NCI-H748 (cell line): ENCODE measurements around the gene COBL.

Source experiments
- DNase-seq: peaks from one replicate; lab custom pipeline; 2025; ENCODE audit not compliant: unreplicated experiment; lab: John Stamatoyannopoulos, UW

Gene COBL

DNA sequence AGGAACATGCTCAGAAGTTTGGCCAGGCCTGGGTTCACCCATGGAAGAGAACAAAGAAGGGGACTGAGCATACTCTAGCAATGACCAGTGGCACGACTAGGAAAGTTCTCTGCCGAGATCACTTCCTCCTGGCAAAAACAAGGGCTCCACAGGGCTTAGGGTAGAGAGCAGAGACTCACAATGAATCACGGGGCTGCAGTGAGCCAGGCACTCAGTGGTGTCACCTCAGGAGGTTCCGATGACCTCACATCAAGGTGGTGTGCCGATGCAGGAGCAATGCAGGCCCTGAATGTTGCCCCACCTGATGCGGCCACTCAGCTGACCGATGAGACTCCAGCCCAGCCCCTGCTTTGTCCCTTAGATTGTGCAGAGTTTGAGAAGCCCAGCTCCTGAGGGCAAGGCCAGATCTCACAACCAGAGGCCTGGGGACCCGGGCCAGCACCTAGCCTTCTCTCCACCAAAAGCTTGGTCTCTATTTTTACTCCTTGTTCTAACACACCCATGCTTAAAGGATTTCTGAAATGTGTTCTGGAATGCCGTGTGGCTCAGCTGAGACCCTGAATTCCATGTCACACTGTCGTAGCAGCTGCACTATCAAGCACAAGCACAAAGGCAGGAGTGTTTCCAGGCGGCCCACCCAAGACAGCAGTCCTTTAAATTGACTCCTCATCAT, 60.9 kb downstream of the COBL start:
- DNase-seq, result no peak

- no peak for DNase-seq
Observed at GRCh38 chr7:51255036-51255435, 61.6 kb downstream of the COBL start.

- peak; percentile 10 for DNase-seq
Observed at GRCh38 chr7:51253157-51253556, 63.5 kb downstream of the COBL start.

- DNase-seq, result no peak
Observed at GRCh38 chr7:51251290-51251689, 65.3 kb downstream of the COBL start.

- DNase-seq, result no peak
Observed at GRCh38 chr7:51250512-51250911, 66.1 kb downstream of the COBL start.

DNA sequence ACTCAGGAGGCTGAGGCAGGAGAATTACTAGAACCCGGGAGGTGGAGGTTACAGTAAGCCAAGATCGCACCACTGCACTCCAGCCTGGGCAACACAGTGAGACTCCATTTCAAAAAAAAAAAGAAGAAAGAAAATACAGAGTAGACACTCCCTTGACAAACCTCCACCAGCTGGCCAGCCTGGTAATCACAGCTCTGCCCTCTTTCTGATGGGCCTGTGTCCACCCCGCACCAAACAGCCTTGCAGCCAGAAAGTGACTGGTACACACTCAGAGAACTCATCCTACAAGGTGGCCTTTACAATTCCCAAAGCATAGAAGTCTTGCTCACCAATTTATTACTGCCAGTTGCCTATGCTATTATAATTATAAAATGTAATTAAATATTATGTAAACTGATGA, 66.6 kb downstream of the COBL start:
- DNase-seq, result no peak

- DNase-seq, result no peak
Observed at GRCh38 chr7:51249187-51249945, 67.2 kb downstream of the COBL start.

DNA sequence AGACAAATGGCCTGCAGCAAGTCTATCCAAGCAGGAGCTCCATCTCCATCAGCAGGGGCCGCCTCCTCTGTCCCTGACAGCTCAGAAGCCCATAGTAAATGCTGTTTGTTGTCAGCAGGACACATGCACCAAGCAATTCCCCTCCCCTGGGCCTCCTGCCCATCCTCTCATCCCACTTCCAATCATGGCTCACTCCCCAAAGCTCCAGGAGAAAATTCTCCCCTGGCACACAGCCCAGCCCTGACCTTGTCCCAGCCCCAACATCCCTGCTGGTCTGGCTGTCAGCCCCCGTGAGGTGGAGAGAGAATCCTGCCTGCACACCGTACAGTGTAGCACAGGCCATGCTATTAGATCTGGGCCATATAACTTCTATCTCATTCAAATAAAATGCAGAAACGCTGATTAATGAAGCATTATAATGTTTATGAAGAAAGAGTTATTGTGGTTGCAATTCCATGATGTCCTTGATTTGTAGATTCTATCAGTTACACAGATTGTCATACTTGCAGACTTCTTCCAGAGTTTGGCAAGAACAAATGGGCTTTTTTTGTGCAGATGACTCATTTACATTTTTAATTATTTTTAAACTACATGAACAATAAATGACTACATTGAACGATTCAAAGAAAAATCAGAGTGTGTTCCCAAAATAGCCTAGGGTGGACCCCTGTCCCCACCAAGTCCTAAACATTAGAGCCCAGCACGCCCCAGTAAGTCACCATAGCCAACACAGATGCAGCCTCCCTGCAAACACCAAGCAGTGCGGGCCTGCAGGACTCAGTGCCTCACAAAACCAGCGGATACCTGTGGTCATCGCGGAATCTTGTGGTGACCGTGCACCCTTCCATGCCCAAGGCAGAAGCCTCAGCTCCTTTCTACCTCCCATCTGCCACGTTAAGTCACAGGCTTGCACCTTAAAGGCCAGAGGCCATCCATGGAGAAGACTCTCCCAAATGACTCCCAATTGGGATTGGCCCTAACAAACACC, 70.1 kb downstream of the COBL start:
- DNase-seq, result no peak

DNA sequence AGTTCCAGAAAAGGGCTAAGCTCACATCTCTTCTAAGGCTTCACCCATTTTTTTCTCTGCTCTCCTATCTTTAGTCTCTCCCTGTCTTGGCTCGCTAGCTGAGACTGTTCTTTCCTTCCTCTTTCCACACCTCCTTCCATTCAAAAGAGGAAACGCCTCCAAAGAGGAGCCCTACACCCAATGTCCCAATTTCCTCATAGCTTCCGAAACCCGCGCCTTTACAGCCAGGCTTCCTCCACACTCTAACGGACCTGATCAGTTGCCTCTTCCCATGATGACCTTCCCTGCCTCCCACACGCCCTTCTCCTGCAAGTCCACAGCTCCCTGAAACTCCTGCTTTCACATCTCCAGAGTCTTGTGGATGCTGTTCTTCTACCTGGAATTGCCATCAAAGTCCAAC, 71.7 kb downstream of the COBL start:
- DNase-seq, result no peak

- DNase-seq, result no peak
Observed at GRCh38 chr7:51244053-51244452, 72.6 kb downstream of the COBL start.

GRCh38 chr7:51243631-51244030, 73.0 kb downstream of the COBL start:
- DNase-seq, result no peak

GRCh38 chr7:51242881-51243518, 73.6 kb downstream of the COBL start:
- no peak for DNase-seq

GRCh38 chr7:51242007-51242691, 74.5 kb downstream of the COBL start:
- no peak for DNase-seq

DNA sequence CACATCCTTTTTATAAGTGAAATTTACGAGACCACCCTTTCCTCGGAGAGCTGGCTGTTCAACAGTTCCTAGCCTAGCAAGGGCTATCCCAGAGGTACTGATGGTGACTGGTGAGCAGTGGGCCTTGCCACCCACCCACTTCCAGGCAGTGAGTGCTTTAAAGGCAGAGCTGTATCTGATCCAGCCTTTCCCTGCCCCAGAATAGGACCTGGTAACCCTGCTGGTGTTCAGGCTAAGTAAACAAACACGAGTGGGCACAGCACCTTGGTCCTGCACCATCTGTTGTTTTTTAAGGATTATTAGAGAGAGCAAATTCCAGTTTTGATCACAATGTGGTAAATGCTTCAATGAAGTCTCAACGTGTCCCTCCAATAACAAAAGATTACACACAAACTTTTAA, 75.7 kb downstream of the COBL start:
- DNase-seq, result peak; percentile 17

DNA sequence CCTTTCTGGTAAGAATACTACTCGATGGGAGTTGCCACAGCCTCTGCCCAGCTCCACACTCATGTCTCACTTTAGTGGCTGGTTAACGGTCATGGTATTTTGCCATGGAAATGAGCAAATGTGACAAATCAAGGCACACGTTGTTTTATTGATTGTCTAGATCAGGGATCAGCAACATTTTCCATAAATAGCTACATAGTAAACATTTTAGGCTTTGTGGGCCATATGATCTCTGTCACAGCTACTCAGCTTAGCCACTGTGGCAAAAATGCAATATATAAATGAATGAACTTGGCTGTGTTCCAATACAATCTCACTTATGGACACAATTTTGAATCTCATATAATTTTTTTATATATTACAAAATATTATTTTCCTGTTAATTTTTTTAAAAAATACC, 76.9 kb downstream of the COBL start:
- DNase-seq, result no peak

- DNase-seq, result no peak
Observed at GRCh38 chr7:51238981-51239495, 77.6 kb downstream of the COBL start.

- DNase-seq, result peak; percentile 19
Observed at GRCh38 chr7:51237446-51238133, 79.0 kb downstream of the COBL start.

DNA sequence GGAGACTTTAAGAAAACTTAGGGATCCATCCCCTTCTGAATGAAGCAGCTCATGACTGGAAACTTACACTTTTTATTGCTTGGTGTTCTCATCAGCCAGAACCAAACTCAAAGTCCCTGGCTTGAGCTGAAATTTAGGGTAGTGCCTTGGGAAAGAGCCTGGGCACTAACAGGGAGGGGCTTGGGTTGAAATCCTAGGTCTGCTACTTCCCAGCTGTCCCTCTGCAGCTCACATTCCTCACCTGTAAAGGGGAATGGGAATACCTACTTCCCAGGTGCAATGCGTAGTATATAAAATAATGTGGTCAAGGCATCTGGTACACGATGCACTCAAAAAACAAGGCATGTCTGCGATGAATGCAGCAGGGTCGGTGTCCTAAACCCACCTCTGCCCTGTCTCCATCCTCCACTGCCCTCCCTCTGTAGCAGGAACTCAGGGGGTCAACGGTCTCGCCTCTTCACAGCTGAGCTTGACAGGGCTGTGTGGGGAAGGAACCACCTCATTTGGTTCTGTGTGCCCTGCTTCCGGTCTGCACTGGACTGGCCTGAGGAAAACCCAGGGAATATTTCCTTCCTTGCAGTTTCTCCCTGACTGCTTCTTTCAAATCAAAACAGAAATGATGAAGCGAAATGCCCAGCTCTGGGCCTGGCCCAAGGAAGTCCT, 80.0 kb downstream of the COBL start:
- no peak for DNase-seq
